HG02885 (cell line): ENCODE results near the gene SRRM1.

Experiments
- ATAC-seq: cut with Tn5 transposase; IDR thresholded peaks from one replicate; pipeline ENCODE4 v1.9.1; 2021; ENCODE audit warnings: mild to moderate bottlenecking; ENCODE audit not compliant: unreplicated experiment, poor library complexity

Gene SRRM1

DNA sequence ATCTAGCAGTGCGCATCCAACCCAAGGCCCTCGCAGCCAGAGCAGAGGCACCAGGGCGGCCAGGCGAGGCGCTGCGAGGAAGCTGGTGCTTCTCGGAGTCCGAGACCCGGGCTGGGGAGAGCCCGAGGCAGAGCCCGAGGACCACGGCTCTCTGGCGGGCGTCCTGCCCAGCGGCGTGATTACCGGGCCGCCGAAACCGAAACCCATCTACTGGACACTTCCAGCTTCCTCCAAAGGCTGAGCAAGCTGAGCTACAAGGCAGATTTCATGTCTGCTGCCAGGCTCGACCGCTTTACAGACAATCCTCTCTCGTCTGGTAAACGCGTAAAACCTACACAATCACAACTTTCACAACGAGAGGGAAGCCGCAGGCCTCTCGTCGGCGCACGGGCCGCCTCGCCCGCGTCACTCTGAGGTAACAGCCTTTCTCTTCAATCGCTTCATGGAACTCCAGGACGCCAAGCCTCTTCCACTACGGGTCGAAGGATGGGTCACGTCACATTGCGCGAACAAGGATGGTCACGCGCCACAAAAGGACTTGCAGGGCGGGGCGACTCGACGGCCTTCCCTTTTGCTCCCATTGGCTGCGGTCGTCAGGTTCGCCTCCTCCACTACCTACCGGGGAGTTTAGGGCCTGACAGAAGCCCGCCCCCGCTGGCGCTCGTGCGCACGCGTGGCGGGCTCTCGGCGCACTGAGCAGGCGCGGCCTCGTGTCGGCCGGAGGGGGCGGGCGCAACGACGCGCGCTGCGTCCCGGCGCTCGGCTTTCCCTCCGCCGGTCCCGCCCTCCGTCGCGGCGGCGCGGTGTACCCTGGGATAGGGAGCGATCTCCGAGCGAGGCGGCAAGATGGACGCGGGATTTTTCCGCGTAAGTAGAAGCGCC, at the start of gene SRRM1:
Gene SRRM1 (plus strand): TSS at position 822 of the 882 bp plus-strand sequence. CDS start 25 bp downstream, at position 847.
- ATAC-seq = peak; percentile 88

GRCh38 chr1:24594328-24594598, 48.8 kb upstream of the SRRM1 start:
- no peak for ATAC-seq

GRCh38 chr1:24596401-24596880, 46.7 kb upstream of the SRRM1 start:
- ATAC-seq = no peak

DNA sequence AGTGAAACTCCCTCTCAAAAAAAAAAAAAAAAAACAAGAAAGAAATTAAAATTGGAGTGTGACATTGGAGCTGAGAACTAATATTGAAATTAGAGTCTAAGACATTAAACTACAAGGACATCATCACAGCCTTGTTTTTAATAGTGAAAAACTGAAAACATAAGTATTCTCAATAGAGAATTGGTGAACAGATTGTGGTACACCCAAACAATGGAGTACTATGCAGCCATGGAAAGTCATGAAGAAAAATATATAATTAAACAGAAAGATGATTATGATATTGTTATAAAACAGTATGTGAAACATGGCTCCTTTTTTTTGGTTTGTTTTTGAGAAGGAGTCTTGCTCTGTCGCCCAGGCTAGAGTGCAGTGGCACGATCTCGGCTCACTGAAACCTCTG, 43.8 kb upstream of the SRRM1 start:
- no peak for ATAC-seq

DNA sequence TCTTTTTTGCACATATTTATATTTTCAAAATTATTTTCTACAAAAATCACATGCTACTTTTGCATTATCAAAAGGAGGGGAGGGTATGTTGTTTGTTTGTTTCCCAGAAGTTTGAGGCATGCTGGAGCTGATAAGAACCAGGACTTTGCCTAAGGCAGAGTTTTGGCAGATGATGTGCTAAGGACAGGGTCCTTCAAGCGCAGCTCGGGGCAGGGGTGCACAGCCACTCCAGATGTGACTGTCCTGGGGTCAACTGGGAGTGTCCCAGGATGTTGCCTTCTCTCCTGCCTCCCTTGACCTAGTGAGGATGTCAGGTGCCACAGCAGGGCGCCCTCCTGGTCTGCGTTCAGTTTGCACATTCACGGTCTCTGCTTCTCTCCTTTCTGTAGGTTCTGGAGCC, 42.6 kb upstream of the SRRM1 start:
- ATAC-seq = no peak

GRCh38 chr1:24605534-24606295, 37.4 kb upstream of the SRRM1 start:
- no peak for ATAC-seq

DNA sequence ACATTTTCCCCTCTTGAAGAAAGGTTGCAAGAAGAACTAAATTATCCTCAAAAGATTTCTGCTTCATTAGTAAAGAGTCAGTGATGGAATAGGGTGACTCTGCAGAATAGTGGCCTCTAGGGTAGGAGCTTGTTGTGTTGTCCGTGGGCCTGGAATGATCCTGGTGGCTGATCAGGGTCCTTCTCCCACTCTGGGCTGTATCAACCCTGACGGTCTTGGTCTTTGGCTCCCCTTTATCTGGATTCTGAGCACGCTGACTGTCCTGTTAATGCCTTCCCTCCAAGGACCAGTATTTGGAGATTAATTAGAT, 36.9 kb upstream of the SRRM1 start:
- ATAC-seq = no peak

- ATAC-seq = no peak
These were observed 36.5 kb upstream of the SRRM1 start for GRCh38 chr1:24606621-24607020.

- no peak for ATAC-seq
These were observed 33.1 kb upstream of the SRRM1 start for GRCh38 chr1:24609949-24610517.

GRCh38 chr1:24619376-24619775, 23.7 kb upstream of the SRRM1 start:
- no peak for ATAC-seq

GRCh38 chr1:24620678-24621077, 22.4 kb upstream of the SRRM1 start:
- no peak for ATAC-seq

DNA sequence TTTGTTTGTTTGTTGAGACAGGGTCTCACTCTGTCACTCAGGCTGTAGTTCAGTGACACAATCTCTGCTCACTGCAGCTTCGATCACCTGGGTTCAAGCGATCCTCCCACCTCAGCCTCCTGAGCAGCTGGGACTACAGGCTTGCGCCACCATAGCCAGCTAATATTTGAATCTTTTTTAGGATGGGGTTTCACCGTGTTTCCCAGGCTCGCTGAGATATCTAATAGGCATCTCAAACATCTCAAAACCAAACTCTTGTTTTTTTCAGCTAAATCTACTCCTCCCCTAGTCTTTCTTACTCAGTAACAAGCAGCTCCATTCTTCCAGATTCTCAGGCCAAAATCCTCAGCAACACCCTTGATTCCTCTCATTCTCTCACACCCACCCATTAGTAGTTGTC, 22.0 kb upstream of the SRRM1 start:
- ATAC-seq = no peak

GRCh38 chr1:24622218-24622617, 20.9 kb upstream of the SRRM1 start:
- ATAC-seq = no peak

DNA sequence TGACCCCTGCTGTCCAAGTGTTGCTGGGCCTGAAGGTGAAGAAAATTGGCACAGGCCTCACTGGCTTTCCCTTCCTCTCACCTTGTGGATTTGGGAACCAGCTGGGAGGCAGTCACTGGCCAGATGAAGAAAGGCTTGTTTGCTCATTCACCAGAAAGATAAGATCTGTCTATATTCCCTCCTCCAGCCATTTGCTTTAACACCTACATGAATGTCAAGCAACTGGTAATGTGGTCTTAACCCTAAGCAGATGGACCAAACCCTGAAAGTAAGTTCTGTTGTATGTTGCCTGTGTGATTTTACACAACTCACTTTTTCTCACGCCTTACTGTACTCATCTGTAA, 10.3 kb upstream of the SRRM1 start:
- no peak for ATAC-seq

GRCh38 chr1:24635195-24635843, 7.8 kb upstream of the SRRM1 start:
- no peak for ATAC-seq

DNA sequence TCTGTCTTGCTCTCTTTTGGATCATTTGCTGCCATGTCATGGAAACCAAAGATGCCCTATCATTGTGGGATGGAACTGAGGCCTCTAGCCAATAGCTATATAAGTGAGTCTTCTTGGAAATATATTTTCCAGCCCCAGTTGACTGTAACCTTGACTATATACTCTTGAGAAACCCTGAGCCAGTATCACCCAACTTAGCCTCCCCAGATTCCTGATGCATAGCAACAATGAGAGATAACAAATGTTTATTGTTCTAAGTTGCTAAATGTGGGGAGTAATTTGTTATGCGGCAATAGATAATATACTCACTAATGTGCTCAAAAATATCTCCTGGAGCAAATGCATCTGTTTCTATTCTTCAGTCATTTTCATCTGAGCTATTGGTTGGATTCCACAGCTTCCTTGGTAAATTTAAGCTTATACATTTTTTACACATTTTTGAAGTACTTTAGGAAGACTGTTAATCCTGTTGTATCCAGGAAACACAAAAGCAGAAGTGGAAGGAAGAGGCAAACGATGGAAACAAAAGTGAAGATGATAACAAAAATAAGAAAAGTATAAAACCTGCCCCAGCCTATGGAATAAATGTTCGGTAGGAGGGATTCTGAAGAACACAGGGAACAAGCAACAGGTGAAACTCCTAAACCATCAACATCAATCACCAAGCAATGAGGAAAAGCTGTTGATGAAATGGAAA, 6.3 kb upstream of the SRRM1 start:
- no peak for ATAC-seq

- ATAC-seq = no peak
These were observed 4.0 kb upstream of the SRRM1 start for GRCh38 chr1:24639094-24639493.

DNA sequence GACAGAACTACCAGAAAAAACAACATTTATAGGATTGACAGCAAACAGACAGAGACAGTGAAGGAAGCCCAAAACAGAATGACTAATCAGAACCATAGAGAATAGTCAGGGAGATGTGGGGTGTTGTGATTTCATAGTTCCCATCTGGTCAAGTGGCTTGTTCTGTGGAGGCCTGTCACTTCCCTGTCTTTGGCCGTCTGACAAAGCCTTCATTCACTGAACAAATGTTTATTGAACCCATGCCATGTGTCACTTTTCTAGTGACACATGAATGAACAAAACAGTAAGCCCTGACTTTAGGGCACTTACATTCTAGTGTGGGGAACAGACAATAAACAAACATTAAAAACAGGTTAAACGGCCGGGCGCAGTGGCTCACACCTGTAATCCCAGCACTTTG, 3.2 kb upstream of the SRRM1 start:
- no peak for ATAC-seq

GRCh38 chr1:24640288-24640687, 2.8 kb upstream of the SRRM1 start:
- ATAC-seq = no peak

GRCh38 chr1:24641646-24642151, 1.4 kb upstream of the SRRM1 start:
- no peak for ATAC-seq
